Neural cell (in vitro differentiated cells): ENCODE data around the gene MYBBP1A. TPM values are rescaled to one million over a fixed set of nuclear protein-coding genes. Genes with fewer than 3 reads are reported as not detected.

Experiments
- H2AFZ ChIP-seq: fragments of 200-600, 300-800 bp; sonication (generic), shearing (Covaris generic); 2 replicates; pipeline ENCODE4 v1.6.0; 2014; ENCODE audit warnings: low read depth, mild to moderate bottlenecking, antibody characterized with exemption, low read length, moderate library complexity
- H3F3A ChIP-seq: fragments of 200-600 bp; shearing (Covaris generic); 2 replicates; pipeline ENCODE4 v1.6.1; 2016; ENCODE audit warnings: mild to moderate bottlenecking, moderate library complexity, mixed read lengths, antibody characterized with exemption, low read length; ENCODE audit not compliant: insufficient read depth, poor library complexity, severe bottlenecking
- H3K27ac ChIP-seq: fragments of 200-600, 300-800 bp; sonication (generic), shearing (Covaris generic); 2 replicates; pipeline ENCODE4 v1.5.1; 2014; ENCODE audit warnings: mild to moderate bottlenecking, low read length, moderate library complexity
- H3K27me3 ChIP-seq: fragments of 300-800, 200-600 bp; sonication (generic), shearing (Covaris generic); 2 replicates; pipeline ENCODE4 v1.6.0; 2014; ENCODE audit warnings: mild to moderate bottlenecking, low read depth, low read length, moderate library complexity; ENCODE audit not compliant: insufficient read depth
- H3K36me3 ChIP-seq: fragments of 300-800, 200-600 bp; sonication (generic), shearing (Covaris generic); 2 replicates; pipeline ENCODE4 v1.5.1; 2014; ENCODE audit warnings: mild to moderate bottlenecking, antibody characterized with exemption, low read length, moderate library complexity; ENCODE audit not compliant: insufficient read depth
- H3K4me2 ChIP-seq: fragments of 300-800, 200-600 bp; sonication (generic), shearing (Covaris generic); 2 replicates; pipeline ENCODE4 v1.6.0; 2014; ENCODE audit warnings: mild to moderate bottlenecking, low read length
- H3K4me3 ChIP-seq: fragments of 300-800, 200-600 bp; sonication (generic), shearing (Covaris generic); 2 replicates; pipeline ENCODE4 v1.5.1; 2014; ENCODE audit warnings: mild to moderate bottlenecking, low read length, moderate library complexity
- H3K79me2 ChIP-seq: fragments of 200-600 bp; shearing (Covaris generic); replicated peaks from 2 replicates; pipeline ENCODE4 v1.6.0; 2014; ENCODE audit warnings: mild to moderate bottlenecking, low read length, moderate library complexity; ENCODE audit not compliant: insufficient read depth
- H3K9ac ChIP-seq: fragments of 300-800, 200-600 bp; sonication (generic), shearing (Covaris generic); 2 replicates; pipeline ENCODE4 v1.6.1; 2016; ENCODE audit warnings: mild to moderate bottlenecking, low read length, mixed read lengths
- H3K9me2 ChIP-seq: fragments of 200-600 bp; shearing (Covaris generic); 2 replicates; pipeline ENCODE4 v1.6.1; 2016; ENCODE audit warnings: mild to moderate bottlenecking, low read length, mixed read lengths; ENCODE audit not compliant: insufficient read depth
- H3K9me3 ChIP-seq: fragments of 200-600, 300-800 bp; sonication (generic), shearing (Covaris generic); 2 replicates; pipeline ENCODE4 v1.6.1; 2016; ENCODE audit warnings: mild to moderate bottlenecking, mixed run types, low read length, moderate library complexity, mixed read lengths
- H4K20me1 ChIP-seq: fragments of 200-600 bp; shearing (Covaris generic); 2 replicates; pipeline ENCODE4 v1.6.1; 2016; ENCODE audit warnings: mild to moderate bottlenecking, mixed run types; ENCODE audit not compliant: insufficient read depth
- EP300 ChIP-seq: fragments of 450-650 bp; conservative IDR thresholded peaks from 2 replicates; pipeline ENCODE4 v1.6.1; 2014; ENCODE audit warnings: antibody characterized with exemption, mild to moderate bottlenecking, moderate library complexity; ENCODE audit not compliant: poor library complexity, severe bottlenecking
- EZH2 ChIP-seq: fragments of 200-600, 300-800 bp; shearing (Covaris generic), sonication (generic); IDR thresholded peaks from 2 replicates; pipeline ENCODE4 v1.6.1; 2014; ENCODE audit warnings: antibody characterized with exemption, low read length, borderline replicate concordance, mild to moderate bottlenecking; ENCODE audit not compliant: insufficient read depth, poor library complexity, severe bottlenecking
- MXI1 ChIP-seq: fragments of 450-650 bp; conservative IDR thresholded peaks from 2 replicates; pipeline ENCODE4 v1.6.1; 2014; ENCODE audit warnings: antibody characterized with exemption, mild to moderate bottlenecking; ENCODE audit not compliant: poor library complexity, severe bottlenecking
- POLR2AphosphoS5 ChIP-seq: IDR thresholded peaks from 2 replicates; pipeline ENCODE4 v1.6.1; 2012
- RAD21 ChIP-seq: fragments of 450-650 bp; conservative IDR thresholded peaks from 2 replicates; pipeline ENCODE4 v1.6.1; 2014; ENCODE audit warnings: antibody characterized with exemption, mild to moderate bottlenecking, moderate library complexity
- SMC3 ChIP-seq: fragments of 450-650 bp; conservative IDR thresholded peaks from 2 replicates; pipeline ENCODE4 v1.6.1; 2014; ENCODE audit warnings: antibody characterized with exemption, mild to moderate bottlenecking, moderate library complexity; ENCODE audit not compliant: poor library complexity
- TAF1 ChIP-seq: IDR thresholded peaks from 2 replicates; pipeline ENCODE4 v1.6.1; 2012; ENCODE audit warnings: low read depth
- polyA plus RNA-seq: library from polyadenylated mRNA; depleted of rRNA; stranded (reverse); fragments of >200 nt; gene quantifications from 2 replicates; pipeline ENCODE4 v1.2.3, GENCODE V29; 2014
- TF ChIP-seq, protein P1 (sequence below): IDR thresholded peaks from 2 replicates; pipeline ENCODE4 v1.6.1; 2012; ENCODE audit warnings: borderline replicate concordance
- TF ChIP-seq, protein P2 (sequence below): fragments of 450-650 bp; IDR thresholded peaks from 2 replicates; pipeline ENCODE4 v1.5.1; 2014; ENCODE audit warnings: antibody characterized with exemption, mild to moderate bottlenecking, moderate library complexity; ENCODE audit not compliant: poor library complexity, severe bottlenecking

Gene MYBBP1A
- polyA plus RNA-seq, 1 donor from 2014 or later, result 15.6 TPM

DNA sequence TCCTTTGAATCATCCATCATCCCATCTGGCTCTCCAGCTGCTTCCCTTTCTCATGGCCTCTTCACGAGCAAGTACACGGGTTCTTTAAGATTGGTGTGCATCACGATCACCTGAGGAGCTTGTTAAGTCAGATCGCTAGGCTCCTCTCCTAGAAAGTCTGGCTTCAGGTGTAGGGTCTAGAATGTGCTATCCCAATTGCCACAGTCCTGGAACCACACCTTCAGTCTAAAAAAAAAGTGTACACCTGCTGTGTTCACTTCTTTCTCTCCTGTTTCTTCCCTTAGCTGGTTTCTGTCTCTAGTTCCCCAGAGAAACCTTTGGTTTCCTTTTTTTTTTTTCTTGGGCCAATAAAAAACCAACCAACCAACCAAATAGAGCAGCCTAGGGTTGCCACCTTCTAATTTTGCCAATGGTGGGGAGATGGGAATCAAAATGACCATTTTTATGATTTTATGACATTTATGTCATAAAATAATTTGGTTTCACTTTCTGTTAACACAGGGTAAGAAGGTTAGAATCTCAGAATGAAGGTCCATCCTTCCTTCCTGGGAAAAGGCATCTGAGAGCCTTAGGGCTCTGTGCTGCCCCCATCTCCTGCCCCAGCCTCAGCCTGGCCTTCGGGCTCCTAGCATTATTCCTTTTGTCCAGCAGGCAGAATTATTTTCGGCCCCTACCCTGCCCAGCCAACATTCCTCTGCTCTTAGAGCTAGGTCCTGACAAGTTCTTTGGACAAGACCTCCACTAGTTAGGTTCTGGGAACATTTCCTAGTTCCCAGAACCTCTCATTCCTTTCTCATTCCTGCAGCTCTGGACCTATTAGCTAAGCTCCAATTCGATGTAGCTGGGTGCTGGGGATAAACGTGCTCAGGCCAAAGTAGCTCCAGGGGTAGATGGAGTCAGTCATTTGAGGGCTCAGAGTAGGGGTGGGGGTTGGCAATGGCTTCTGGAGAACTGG, 7.1 kb upstream of the MYBBP1A start:
- Histone ChIP-seq H3K27me3 (no peaks in the 10 kb centered on the region), H3K9me3 (no peaks in the 10 kb centered on the region), H3K79me2 (no peaks in the 10 kb centered on the region), H2AFZ (no peak overlapping the region), H3K4me2 (no peak overlapping the region), H3K9me2 (no peaks in the 10 kb centered on the region), H4K20me1 (no peaks in the 10 kb centered on the region), H3K4me3 (no peak overlapping the region), H3K27ac (no peak overlapping the region), H3F3A (no peaks in the 10 kb centered on the region), H3K9ac (no peak overlapping the region), H3K36me3 (no peaks in the 10 kb centered on the region)
- no peak for TF ChIP-seq TAF1
- no peak for TF ChIP-seq SMC3
- TF ChIP-seq POLR2AphosphoS5, result no peak
- TF ChIP-seq, protein P1, sequence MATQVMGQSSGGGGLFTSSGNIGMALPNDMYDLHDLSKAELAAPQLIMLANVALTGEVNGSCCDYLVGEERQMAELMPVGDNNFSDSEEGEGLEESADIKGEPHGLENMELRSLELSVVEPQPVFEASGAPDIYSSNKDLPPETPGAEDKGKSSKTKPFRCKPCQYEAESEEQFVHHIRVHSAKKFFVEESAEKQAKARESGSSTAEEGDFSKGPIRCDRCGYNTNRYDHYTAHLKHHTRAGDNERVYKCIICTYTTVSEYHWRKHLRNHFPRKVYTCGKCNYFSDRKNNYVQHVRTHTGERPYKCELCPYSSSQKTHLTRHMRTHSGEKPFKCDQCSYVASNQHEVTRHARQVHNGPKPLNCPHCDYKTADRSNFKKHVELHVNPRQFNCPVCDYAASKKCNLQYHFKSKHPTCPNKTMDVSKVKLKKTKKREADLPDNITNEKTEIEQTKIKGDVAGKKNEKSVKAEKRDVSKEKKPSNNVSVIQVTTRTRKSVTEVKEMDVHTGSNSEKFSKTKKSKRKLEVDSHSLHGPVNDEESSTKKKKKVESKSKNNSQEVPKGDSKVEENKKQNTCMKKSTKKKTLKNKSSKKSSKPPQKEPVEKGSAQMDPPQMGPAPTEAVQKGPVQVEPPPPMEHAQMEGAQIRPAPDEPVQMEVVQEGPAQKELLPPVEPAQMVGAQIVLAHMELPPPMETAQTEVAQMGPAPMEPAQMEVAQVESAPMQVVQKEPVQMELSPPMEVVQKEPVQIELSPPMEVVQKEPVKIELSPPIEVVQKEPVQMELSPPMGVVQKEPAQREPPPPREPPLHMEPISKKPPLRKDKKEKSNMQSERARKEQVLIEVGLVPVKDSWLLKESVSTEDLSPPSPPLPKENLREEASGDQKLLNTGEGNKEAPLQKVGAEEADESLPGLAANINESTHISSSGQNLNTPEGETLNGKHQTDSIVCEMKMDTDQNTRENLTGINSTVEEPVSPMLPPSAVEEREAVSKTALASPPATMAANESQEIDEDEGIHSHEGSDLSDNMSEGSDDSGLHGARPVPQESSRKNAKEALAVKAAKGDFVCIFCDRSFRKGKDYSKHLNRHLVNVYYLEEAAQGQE, result no peak
- no peak for TF ChIP-seq EP300
- TF ChIP-seq, protein P2, sequence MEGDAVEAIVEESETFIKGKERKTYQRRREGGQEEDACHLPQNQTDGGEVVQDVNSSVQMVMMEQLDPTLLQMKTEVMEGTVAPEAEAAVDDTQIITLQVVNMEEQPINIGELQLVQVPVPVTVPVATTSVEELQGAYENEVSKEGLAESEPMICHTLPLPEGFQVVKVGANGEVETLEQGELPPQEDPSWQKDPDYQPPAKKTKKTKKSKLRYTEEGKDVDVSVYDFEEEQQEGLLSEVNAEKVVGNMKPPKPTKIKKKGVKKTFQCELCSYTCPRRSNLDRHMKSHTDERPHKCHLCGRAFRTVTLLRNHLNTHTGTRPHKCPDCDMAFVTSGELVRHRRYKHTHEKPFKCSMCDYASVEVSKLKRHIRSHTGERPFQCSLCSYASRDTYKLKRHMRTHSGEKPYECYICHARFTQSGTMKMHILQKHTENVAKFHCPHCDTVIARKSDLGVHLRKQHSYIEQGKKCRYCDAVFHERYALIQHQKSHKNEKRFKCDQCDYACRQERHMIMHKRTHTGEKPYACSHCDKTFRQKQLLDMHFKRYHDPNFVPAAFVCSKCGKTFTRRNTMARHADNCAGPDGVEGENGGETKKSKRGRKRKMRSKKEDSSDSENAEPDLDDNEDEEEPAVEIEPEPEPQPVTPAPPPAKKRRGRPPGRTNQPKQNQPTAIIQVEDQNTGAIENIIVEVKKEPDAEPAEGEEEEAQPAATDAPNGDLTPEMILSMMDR, result no peak
- no peak for TF ChIP-seq RAD21
- TF ChIP-seq EZH2, result no peak
- no peak for TF ChIP-seq MXI1

DNA sequence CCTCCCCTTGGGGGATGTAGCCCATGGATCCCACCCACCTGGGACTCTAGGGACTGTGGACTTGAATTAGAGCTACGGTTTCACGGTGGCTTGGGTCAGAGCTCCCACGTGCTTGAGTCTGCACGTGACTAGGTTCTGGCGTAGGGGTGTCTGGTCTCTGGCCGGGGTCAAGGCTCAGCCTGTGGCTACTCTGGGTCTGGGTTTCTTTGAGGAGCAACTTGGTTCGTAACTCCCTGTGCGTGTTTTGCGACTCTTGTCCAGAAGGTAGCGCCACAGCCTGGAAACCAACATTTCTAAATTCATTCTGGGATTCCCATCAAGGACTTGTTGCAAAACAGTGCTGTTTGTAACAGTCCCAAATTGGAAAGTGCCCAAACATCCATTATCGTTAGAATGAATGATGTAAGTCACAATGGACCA, 5.7 kb upstream of the MYBBP1A start:
- Histone ChIP-seq H3K36me3 (no peaks in the 10 kb centered on the region), H3K9ac (no peak overlapping the region), H3K79me2 (no peaks in the 10 kb centered on the region), H3F3A (peaks cover 4% of the 10 kb centered on the region), H3K27me3 (no peaks in the 10 kb centered on the region), H3K27ac (no peak overlapping the region), H3K4me2 (no peak overlapping the region), H2AFZ (no peak overlapping the region), H4K20me1 (no peaks in the 10 kb centered on the region), H3K4me3 (no peak overlapping the region), H3K9me3 (no peaks in the 10 kb centered on the region), H3K9me2 (no peaks in the 10 kb centered on the region)
- TF ChIP-seq, protein P1, result no peak
- TF ChIP-seq EZH2 (no peak), POLR2AphosphoS5 (no peak), SMC3 (no peak), RAD21 (no peak), MXI1 (no peak), TAF1 (no peak), EP300 (no peak)
- TF ChIP-seq, protein P2, result no peak
